Measurements from ENCODE around the gene PRR36.

The PRR36 gene

GRCh38 chr19:7905859-7906258, 31.7 kb upstream of the PRR36 start:
- no CpG with 5 or more reads among the region's 10 CpGs for WGBS (ENCODE audit: insufficient coverage, insufficient read length)
- Histone ChIP-seq H3K4me3 (ENCODE audit: low read length) (no peak overlapping the region), H3K9me3 (ENCODE audit: control insufficient read depth, insufficient read depth, low read length) (no peaks in the 10 kb centered on the region), H3K27me3 (ENCODE audit: control insufficient read depth, insufficient read depth, low read length) (no peaks in the 10 kb centered on the region), H3K4me1 (ENCODE audit: control insufficient read depth, insufficient read depth, low read length) (no peaks in the 10 kb centered on the region), H3K27ac (ENCODE audit: low read length) (no peak overlapping the region), H3K36me3 (ENCODE audit: control insufficient read depth, insufficient read depth, low read length) (peaks cover 16% of the 10 kb centered on the region)
- DNase-seq (ENCODE audit: low read depth, low spot score): no peak

DNA sequence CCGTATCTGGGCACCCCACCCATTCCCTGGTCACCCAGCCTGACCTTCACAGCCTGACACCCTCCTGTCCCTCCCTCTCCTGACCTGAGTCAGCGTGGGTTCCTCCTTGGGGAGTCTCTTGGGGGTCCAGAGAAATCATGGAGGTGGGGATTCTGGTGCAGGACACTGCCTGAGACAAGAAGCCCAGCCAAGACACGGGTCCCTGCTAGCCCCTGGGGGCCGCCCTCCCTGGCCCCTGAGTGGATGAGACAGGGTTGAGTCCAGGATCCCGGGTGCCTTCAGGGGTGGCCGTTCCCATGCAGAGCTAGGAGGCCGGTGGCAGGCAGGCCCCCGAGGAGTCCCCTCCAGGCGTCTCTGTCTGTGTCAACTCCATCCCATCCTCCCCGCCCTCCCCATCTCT, 31.1 kb upstream of the PRR36 start:
- no peaks in the 10 kb centered on the region for H3K9me3 ChIP-seq (ENCODE audit: control insufficient read depth, insufficient read depth, low read length)
- H3K27me3 ChIP-seq (ENCODE audit: control insufficient read depth, insufficient read depth, low read length): no peaks in the 10 kb centered on the region
- WGBS (ENCODE audit: insufficient coverage, insufficient read length): no CpG with 5 or more reads among the region's 10 CpGs
- DNase-seq (ENCODE audit: low read depth, low spot score): no peak
- H3K27ac ChIP-seq (ENCODE audit: low read length): no peak overlapping the region
- no peak overlapping the region for H3K4me3 ChIP-seq (ENCODE audit: low read length)
- no peaks in the 10 kb centered on the region for H3K4me1 ChIP-seq (ENCODE audit: control insufficient read depth, insufficient read depth, low read length)
- peaks cover 10% of the 10 kb centered on the region for H3K36me3 ChIP-seq (ENCODE audit: control insufficient read depth, insufficient read depth, low read length)

GRCh38 chr19:7904074-7905020, 30.2 kb upstream of the PRR36 start:
- peaks cover 7% of the 10 kb centered on the region; the same call in 1 of the 2 replicates for H3K36me3 ChIP-seq (ENCODE audit: control insufficient read depth, insufficient read depth, low read length)
- no peak overlapping the region for H3K27ac ChIP-seq (ENCODE audit: low read length)
- no peaks in the 10 kb centered on the region for H3K9me3 ChIP-seq (ENCODE audit: control insufficient read depth, insufficient read depth, low read length)
- no peaks in the 10 kb centered on the region for H3K4me1 ChIP-seq (ENCODE audit: control insufficient read depth, insufficient read depth, low read length)
- no CpG with 5 or more reads among the region's 68 CpGs for WGBS (ENCODE audit: insufficient coverage, insufficient read length)
- H3K4me3 ChIP-seq (ENCODE audit: low read length): peak overlapping the region; percentile 61
- DNase-seq (ENCODE audit: low read depth, low spot score): no peak
- no peaks in the 10 kb centered on the region for H3K27me3 ChIP-seq (ENCODE audit: control insufficient read depth, insufficient read depth, low read length)

GRCh38 chr19:7903244-7904073, 29.3 kb upstream of the PRR36 start, which contains the start of gene MAP2K7:
MAP2K7 (plus strand) TSS chr19:7903877; CDS start chr19:7903945, 68 bp downstream.
- Histone ChIP-seq H3K4me3 (ENCODE audit: low read length) (peak within 1 kb of the TSS; percentile 61), H3K27ac (ENCODE audit: low read length) (no peak within 1 kb of the TSS), H3K4me1 (ENCODE audit: control insufficient read depth, insufficient read depth, low read length) (no peaks in the 10 kb centered on the region), H3K9me3 (ENCODE audit: control insufficient read depth, insufficient read depth, low read length) (no peaks in the 10 kb centered on the region), H3K27me3 (ENCODE audit: control insufficient read depth, insufficient read depth, low read length) (no peaks in the 10 kb centered on the region), H3K36me3 (ENCODE audit: control insufficient read depth, insufficient read depth, low read length) (peaks cover 4% of the 10 kb centered on the region; the same call in 1 of the 2 replicates)
- peak; percentile 100 for DNase-seq (ENCODE audit: low read depth, low spot score)
- no CpG with 5 or more reads among the region's 89 CpGs for WGBS (ENCODE audit: insufficient coverage, insufficient read length)

DNA sequence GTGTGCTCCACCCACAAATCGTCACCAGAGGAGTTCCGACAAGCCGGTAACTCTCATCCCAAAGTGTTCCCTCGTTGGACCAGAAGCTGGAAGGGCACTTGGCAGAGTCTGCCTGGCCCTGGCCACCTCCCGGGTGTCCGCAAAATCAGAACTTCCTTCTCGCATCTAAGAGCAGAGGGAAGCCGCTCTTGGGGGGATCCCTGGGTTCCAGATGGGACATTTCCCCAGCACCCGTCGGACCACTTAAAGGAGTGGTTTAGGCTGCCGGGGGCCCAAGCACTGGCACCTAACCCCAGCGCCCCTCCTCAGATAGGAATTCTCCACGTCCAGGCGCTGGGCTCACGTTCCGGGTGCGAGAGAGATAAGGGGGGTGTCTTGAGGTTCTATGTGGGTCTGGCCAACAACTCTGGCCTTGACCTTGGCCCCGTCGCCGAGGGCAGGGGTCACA, 28.6 kb upstream of the PRR36 start:
- Histone ChIP-seq H3K27me3 (ENCODE audit: control insufficient read depth, insufficient read depth, low read length) (no peaks in the 10 kb centered on the region), H3K4me1 (ENCODE audit: control insufficient read depth, insufficient read depth, low read length) (no peaks in the 10 kb centered on the region), H3K9me3 (ENCODE audit: control insufficient read depth, insufficient read depth, low read length) (no peaks in the 10 kb centered on the region), H3K27ac (ENCODE audit: low read length) (no peak overlapping the region), H3K4me3 (ENCODE audit: low read length) (peak overlapping the region; percentile 28; the same call in 1 of the 2 replicates), H3K36me3 (ENCODE audit: control insufficient read depth, insufficient read depth, low read length) (peaks cover 4% of the 10 kb centered on the region; the same call in 1 of the 2 replicates)
- DNase-seq (ENCODE audit: low read depth, low spot score): no peak
- WGBS (ENCODE audit: insufficient coverage, insufficient read length): no CpG with 5 or more reads among the region's 20 CpGs

DNA sequence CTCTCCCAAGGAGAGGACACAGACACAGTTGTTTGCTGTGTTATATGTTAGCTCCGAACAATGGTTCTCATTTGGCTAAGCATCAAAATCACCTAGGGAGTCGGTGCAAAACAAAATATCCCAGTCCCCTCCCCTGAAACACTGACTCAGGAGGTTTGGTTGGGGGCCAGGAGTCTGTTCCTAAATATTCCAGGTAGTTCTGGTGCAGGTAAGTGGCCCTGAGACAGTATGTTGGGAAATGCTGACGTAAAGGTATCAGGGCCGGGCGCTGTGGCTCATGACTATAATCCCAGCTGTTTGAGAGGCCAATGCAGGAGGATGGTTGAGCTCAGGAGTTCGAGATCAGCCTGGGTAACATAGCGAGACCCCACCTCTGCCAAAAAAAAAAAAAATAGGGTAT, 27.1 kb upstream of the PRR36 start:
- Histone ChIP-seq H3K9me3 (ENCODE audit: control insufficient read depth, insufficient read depth, low read length) (no peaks in the 10 kb centered on the region), H3K27ac (ENCODE audit: low read length) (no peak overlapping the region), H3K4me3 (ENCODE audit: low read length) (no peak overlapping the region), H3K4me1 (ENCODE audit: control insufficient read depth, insufficient read depth, low read length) (no peaks in the 10 kb centered on the region), H3K27me3 (ENCODE audit: control insufficient read depth, insufficient read depth, low read length) (no peaks in the 10 kb centered on the region), H3K36me3 (ENCODE audit: control insufficient read depth, insufficient read depth, low read length) (no peaks in the 10 kb centered on the region)
- WGBS (ENCODE audit: insufficient coverage, insufficient read length): no CpG with 5 or more reads among the region's 7 CpGs
- DNase-seq (ENCODE audit: low read depth, low spot score): no peak

DNA sequence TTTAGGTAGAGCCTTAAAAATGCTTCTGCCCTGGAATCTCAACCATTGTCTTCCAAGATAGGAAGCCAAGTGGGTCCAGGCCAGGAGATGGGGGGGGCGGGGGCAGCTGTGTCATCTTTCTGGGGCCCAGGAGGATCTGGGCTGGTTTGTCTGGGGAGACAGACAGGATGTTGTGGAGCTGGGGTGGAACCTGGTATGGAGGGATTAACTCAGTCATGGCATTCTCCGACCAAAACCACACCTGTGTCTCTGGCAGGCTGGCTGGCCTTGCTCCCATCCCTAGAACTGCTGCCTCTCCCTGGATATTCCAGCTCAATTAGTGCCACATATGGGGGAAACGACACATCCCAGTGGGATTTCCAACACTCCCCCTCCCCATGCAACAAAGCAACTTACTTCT, 26.7 kb upstream of the PRR36 start:
- no peak overlapping the region for H3K4me3 ChIP-seq (ENCODE audit: low read length)
- H3K27ac ChIP-seq (ENCODE audit: low read length): no peak overlapping the region
- no peaks in the 10 kb centered on the region for H3K36me3 ChIP-seq (ENCODE audit: control insufficient read depth, insufficient read depth, low read length)
- DNase-seq (ENCODE audit: low read depth, low spot score): no peak
- no peaks in the 10 kb centered on the region for H3K27me3 ChIP-seq (ENCODE audit: control insufficient read depth, insufficient read depth, low read length)
- no CpG with 5 or more reads among the region's 3 CpGs for WGBS (ENCODE audit: insufficient coverage, insufficient read length)
- no peaks in the 10 kb centered on the region for H3K9me3 ChIP-seq (ENCODE audit: control insufficient read depth, insufficient read depth, low read length)
- H3K4me1 ChIP-seq (ENCODE audit: control insufficient read depth, insufficient read depth, low read length): no peaks in the 10 kb centered on the region

DNA sequence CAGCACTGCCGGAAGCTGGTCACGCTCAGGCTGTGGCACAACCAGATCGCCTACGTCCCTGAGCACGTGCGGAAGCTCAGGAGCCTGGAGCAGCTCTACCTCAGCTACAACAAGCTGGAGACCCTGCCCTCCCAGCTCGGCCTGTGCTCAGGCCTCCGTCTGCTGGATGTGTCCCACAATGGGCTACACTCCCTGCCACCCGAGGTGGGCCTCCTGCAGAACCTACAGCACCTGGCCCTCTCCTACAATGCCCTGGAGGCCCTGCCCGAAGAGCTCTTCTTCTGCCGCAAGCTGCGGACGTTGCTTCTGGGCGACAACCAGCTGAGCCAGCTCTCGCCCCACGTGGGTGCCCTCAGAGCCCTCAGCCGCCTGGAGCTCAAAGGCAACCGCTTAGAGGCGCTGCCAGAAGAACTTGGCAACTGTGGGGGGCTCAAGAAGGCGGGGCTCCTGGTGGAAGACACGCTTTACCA, 26.2 kb upstream of the PRR36 start:
- no peak overlapping the region for H3K27ac ChIP-seq (ENCODE audit: low read length)
- DNase-seq (ENCODE audit: low read depth, low spot score): no peak
- H3K36me3 ChIP-seq (ENCODE audit: control insufficient read depth, insufficient read depth, low read length): no peaks in the 10 kb centered on the region
- no peaks in the 10 kb centered on the region for H3K9me3 ChIP-seq (ENCODE audit: control insufficient read depth, insufficient read depth, low read length)
- no CpG with 5 or more reads among the region's 21 CpGs for WGBS (ENCODE audit: insufficient coverage, insufficient read length)
- H3K27me3 ChIP-seq (ENCODE audit: control insufficient read depth, insufficient read depth, low read length): no peaks in the 10 kb centered on the region
- no peak overlapping the region for H3K4me3 ChIP-seq (ENCODE audit: low read length)
- H3K4me1 ChIP-seq (ENCODE audit: control insufficient read depth, insufficient read depth, low read length): no peaks in the 10 kb centered on the region

DNA sequence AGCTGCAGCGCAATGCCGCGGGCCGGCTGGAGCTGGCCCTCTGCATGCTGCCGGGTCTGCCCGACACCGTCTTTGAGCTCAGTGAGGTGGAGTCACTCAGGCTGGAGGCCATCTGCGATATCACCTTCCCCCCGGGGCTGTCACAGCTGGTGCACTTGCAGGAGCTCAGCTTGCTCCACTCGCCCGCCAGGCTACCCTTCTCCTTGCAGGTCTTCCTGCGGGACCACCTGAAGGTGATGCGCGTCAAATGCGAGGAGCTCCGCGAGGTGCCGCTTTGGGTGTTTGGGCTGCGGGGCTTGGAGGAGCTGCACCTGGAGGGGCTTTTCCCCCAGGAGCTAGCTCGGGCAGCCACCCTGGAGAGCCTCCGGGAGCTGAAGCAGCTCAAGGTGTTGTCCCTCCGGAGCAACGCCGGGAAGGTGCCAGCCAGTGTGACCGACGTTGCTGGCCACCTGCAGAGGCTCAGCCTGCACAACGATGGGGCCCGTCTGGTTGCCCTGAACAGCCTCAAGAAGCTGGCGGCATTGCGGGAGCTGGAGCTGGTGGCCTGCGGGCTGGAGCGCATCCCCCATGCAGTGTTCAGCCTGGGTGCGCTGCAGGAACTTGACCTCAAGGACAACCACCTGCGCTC, 25.7 kb upstream of the PRR36 start:
- no peak for DNase-seq (ENCODE audit: low read depth, low spot score)
- Histone ChIP-seq H3K4me1 (ENCODE audit: control insufficient read depth, insufficient read depth, low read length) (no peaks in the 10 kb centered on the region), H3K27ac (ENCODE audit: low read length) (no peak overlapping the region), H3K4me3 (ENCODE audit: low read length) (no peak overlapping the region), H3K27me3 (ENCODE audit: control insufficient read depth, insufficient read depth, low read length) (no peaks in the 10 kb centered on the region), H3K36me3 (ENCODE audit: control insufficient read depth, insufficient read depth, low read length) (no peaks in the 10 kb centered on the region), H3K9me3 (ENCODE audit: control insufficient read depth, insufficient read depth, low read length) (no peaks in the 10 kb centered on the region)
- no CpG with 5 or more reads among the region's 34 CpGs for WGBS (ENCODE audit: insufficient coverage, insufficient read length)

GRCh38 chr19:7898967-7899366, 24.8 kb upstream of the PRR36 start:
- Histone ChIP-seq H3K27ac (ENCODE audit: low read length) (no peak overlapping the region), H3K4me3 (ENCODE audit: low read length) (no peak overlapping the region), H3K36me3 (ENCODE audit: control insufficient read depth, insufficient read depth, low read length) (no peaks in the 10 kb centered on the region), H3K9me3 (ENCODE audit: control insufficient read depth, insufficient read depth, low read length) (no peaks in the 10 kb centered on the region), H3K27me3 (ENCODE audit: control insufficient read depth, insufficient read depth, low read length) (no peaks in the 10 kb centered on the region), H3K4me1 (ENCODE audit: control insufficient read depth, insufficient read depth, low read length) (no peaks in the 10 kb centered on the region)
- no CpG with 5 or more reads among the region's 16 CpGs for WGBS (ENCODE audit: insufficient coverage, insufficient read length)
- DNase-seq (ENCODE audit: low read depth, low spot score): no peak

Measured in iPS DF 6.9 (cell line).